Measurements from ENCODE around the gene UBAC1.

The UBAC1 gene

DNA sequence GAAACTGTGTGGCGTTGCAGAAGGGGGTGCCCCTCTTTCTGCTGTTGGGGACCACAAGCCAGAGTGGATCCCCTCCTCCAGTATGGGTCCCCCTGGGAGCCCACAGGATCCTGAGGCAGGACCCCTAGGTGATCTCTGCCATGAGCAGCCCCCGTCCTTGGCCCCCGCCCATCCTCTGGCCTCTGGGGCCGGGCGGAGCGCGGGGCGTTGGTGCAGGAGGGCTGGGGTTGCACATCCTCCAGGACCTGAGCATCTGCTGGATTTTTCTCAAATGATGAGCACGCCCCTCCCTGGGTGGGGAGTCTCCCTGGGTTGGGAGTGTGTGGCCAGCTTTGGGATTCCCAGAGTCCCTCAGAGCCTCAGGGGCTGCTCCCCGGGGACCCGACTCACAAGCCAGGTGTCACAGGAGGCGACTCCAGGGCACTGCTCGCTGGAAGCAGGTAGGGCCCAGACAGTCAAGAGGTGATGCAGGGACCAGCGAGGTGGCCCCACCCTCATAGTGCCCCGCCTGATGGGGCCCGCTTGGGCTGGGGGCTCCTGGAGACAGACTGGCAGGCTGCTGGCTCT is 26.7 kb upstream of the UBAC1 start:
- TF ChIP-seq, protein P1, sequence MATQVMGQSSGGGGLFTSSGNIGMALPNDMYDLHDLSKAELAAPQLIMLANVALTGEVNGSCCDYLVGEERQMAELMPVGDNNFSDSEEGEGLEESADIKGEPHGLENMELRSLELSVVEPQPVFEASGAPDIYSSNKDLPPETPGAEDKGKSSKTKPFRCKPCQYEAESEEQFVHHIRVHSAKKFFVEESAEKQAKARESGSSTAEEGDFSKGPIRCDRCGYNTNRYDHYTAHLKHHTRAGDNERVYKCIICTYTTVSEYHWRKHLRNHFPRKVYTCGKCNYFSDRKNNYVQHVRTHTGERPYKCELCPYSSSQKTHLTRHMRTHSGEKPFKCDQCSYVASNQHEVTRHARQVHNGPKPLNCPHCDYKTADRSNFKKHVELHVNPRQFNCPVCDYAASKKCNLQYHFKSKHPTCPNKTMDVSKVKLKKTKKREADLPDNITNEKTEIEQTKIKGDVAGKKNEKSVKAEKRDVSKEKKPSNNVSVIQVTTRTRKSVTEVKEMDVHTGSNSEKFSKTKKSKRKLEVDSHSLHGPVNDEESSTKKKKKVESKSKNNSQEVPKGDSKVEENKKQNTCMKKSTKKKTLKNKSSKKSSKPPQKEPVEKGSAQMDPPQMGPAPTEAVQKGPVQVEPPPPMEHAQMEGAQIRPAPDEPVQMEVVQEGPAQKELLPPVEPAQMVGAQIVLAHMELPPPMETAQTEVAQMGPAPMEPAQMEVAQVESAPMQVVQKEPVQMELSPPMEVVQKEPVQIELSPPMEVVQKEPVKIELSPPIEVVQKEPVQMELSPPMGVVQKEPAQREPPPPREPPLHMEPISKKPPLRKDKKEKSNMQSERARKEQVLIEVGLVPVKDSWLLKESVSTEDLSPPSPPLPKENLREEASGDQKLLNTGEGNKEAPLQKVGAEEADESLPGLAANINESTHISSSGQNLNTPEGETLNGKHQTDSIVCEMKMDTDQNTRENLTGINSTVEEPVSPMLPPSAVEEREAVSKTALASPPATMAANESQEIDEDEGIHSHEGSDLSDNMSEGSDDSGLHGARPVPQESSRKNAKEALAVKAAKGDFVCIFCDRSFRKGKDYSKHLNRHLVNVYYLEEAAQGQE (IDR thresholded peaks at IDR 0.05; ENCODE audit: insufficient read depth in 1 of 2, low read depth in 2 of 2, low read length in 2 of 2), result no peak
- no peak for TF ChIP-seq TAF1 (IDR thresholded peaks at IDR 0.05; ENCODE audit: borderline replicate concordance, insufficient read depth, low read length)
- no peak for TF ChIP-seq POLR2AphosphoS5 (IDR thresholded peaks at IDR 0.05; ENCODE audit: low read depth, low read length)
- no peak for TF ChIP-seq FOXP2 (optimal IDR thresholded peaks at IDR 0.05; ENCODE audit: borderline replicate concordance, extremely low read depth, extremely low read length, insufficient read depth)
- TF ChIP-seq SIN3A (IDR thresholded peaks at IDR 0.05; ENCODE audit: borderline replicate concordance, insufficient read depth, low read length), result no peak

DNA sequence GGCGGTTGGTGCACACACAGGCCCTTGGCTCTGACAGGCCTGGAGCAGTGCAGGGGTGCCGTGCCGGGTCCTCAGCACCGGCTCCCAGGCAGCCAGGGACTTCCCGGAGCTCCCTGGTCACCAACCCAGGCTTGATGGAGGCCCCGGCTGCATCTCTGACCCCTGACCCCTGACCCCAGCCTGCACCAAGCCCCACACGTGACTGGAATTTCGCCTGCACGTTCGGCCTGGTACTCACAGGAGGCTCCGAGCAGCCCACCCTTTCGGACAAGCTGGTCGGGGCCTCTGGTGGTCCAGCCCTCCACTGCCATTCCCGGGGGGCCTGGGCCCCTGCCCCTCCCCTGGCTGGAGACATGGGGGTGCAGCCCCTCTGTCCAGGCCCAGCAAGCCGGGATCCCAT is 25.4 kb upstream of the UBAC1 start:
- TF ChIP-seq TAF1 (IDR thresholded peaks at IDR 0.05; ENCODE audit: borderline replicate concordance, insufficient read depth, low read length) (no peak), POLR2AphosphoS5 (IDR thresholded peaks at IDR 0.05; ENCODE audit: low read depth, low read length) (no peak), FOXP2 (optimal IDR thresholded peaks at IDR 0.05; ENCODE audit: borderline replicate concordance, extremely low read depth, extremely low read length, insufficient read depth) (no peak), SIN3A (IDR thresholded peaks at IDR 0.05; ENCODE audit: borderline replicate concordance, insufficient read depth, low read length) (no peak)
- TF ChIP-seq, protein P1 (IDR thresholded peaks at IDR 0.05; ENCODE audit: insufficient read depth in 1 of 2, low read depth in 2 of 2, low read length in 2 of 2), result no peak

DNA sequence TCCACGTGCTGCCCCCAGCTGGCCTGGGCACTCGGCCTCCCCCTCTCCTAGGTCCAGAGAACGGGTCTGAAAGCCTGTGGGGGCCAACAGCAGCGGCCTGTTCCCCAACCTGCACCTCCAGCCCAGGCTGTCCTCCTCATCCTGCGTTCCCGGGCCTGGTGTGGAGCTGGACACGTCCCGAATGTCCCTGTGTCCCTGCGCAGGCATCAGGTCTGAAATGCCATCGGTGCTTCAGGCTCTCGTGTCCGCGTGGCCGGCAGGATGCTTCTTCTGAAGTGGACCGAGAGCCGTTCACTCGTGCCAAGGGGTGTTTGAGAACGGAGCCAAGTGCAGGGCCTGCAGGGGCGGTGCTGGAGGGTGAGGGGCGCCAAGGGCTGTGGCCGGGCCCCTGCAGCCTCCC is 24.7 kb upstream of the UBAC1 start:
- TF ChIP-seq, protein P1 (IDR thresholded peaks at IDR 0.05; ENCODE audit: insufficient read depth in 1 of 2, low read depth in 2 of 2, low read length in 2 of 2), result no peak
- no peak for TF ChIP-seq POLR2AphosphoS5 (IDR thresholded peaks at IDR 0.05; ENCODE audit: low read depth, low read length)
- TF ChIP-seq TAF1 (IDR thresholded peaks at IDR 0.05; ENCODE audit: borderline replicate concordance, insufficient read depth, low read length), result no peak
- no peak for TF ChIP-seq SIN3A (IDR thresholded peaks at IDR 0.05; ENCODE audit: borderline replicate concordance, insufficient read depth, low read length)
- no peak for TF ChIP-seq FOXP2 (optimal IDR thresholded peaks at IDR 0.05; ENCODE audit: borderline replicate concordance, extremely low read depth, extremely low read length, insufficient read depth)

DNA sequence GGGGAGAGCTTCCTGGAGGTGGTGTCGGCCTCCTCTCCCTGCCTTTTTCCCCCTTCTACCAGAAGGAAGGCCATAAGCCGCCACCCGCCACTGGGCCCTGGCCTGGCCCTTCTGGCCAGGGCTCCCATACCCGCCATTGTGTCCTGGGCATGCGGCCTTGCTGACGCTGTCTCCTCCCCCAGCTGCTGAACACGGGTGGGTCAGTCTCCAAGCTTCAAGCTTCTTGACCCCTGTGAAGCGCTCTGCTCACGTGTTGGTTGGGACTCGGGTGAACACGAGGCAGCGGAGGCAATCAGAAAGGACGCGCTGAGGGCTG is 24.2 kb upstream of the UBAC1 start:
- TF ChIP-seq SIN3A (IDR thresholded peaks at IDR 0.05; ENCODE audit: borderline replicate concordance, insufficient read depth, low read length) (no peak), FOXP2 (optimal IDR thresholded peaks at IDR 0.05; ENCODE audit: borderline replicate concordance, extremely low read depth, extremely low read length, insufficient read depth) (no peak), POLR2AphosphoS5 (IDR thresholded peaks at IDR 0.05; ENCODE audit: low read depth, low read length) (no peak), TAF1 (IDR thresholded peaks at IDR 0.05; ENCODE audit: borderline replicate concordance, insufficient read depth, low read length) (no peak)
- TF ChIP-seq, protein P1 (IDR thresholded peaks at IDR 0.05; ENCODE audit: insufficient read depth in 1 of 2, low read depth in 2 of 2, low read length in 2 of 2), result no peak

All from PFSK-1 (cell line).